ENCODE measurements around the gene HDAC7. TPM values are rescaled to one million over a fixed set of nuclear protein-coding genes. Genes with fewer than 3 reads are reported as not detected.

Gene HDAC7
- total RNA-seq, 1 donor from 2014 or later = 126 TPM

- CTCF ChIA-PET = interaction anchor here (1.2 to 6.2 kb wide), 2 partner anchors 33 to 60 kb away, joined by 4 to 70 read pairs; no protein-coding TSS in a partner anchor
- H3K4me3 Mint-ChIP-seq = no peak overlapping the region
- TF ChIP-seq, protein P1, sequence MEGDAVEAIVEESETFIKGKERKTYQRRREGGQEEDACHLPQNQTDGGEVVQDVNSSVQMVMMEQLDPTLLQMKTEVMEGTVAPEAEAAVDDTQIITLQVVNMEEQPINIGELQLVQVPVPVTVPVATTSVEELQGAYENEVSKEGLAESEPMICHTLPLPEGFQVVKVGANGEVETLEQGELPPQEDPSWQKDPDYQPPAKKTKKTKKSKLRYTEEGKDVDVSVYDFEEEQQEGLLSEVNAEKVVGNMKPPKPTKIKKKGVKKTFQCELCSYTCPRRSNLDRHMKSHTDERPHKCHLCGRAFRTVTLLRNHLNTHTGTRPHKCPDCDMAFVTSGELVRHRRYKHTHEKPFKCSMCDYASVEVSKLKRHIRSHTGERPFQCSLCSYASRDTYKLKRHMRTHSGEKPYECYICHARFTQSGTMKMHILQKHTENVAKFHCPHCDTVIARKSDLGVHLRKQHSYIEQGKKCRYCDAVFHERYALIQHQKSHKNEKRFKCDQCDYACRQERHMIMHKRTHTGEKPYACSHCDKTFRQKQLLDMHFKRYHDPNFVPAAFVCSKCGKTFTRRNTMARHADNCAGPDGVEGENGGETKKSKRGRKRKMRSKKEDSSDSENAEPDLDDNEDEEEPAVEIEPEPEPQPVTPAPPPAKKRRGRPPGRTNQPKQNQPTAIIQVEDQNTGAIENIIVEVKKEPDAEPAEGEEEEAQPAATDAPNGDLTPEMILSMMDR (IDR thresholded peaks at IDR 0.05) = no peak
- intact Hi-C loops (cut with micrococcal nuclease) = no loop called here
- H3K4me1 Mint-ChIP-seq = peaks cover 86% of the 10 kb centered on the region
- peak overlapping the region; percentile 93 for H3K27ac Mint-ChIP-seq
- peaks cover 31% of the 10 kb centered on the region for H3K36me3 Mint-ChIP-seq (ENCODE audit: low read depth)
- H3K27me3 Mint-ChIP-seq = no peaks in the 10 kb centered on the region
- no peak for DNase-seq
- ATAC-seq (ENCODE audit: low read depth) = no peak
- no peaks in the 10 kb centered on the region for H3K9me3 Mint-ChIP-seq
- POLR2A ChIA-PET = interaction anchor here (1.0 to 19.6 kb wide), 4 partner anchors 8 to 30 kb away, joined by 3 to 573 read pairs (median 4); partner anchors contain the start of gene HDAC7
Measured at GRCh38 chr12:47804171-47804570, 15.5 kb downstream of the HDAC7 start.

- peak overlapping the region; percentile 64 for H3K4me3 Mint-ChIP-seq
- intact Hi-C loops (cut with micrococcal nuclease) = loop anchor here (2.0 kb wide), 2 partner anchors 15 to 159 kb away; partner anchors contain the start of genes HDAC7 and TMEM106C
Measured at GRCh38 chr12:47803191-47803875, 16.4 kb downstream of the HDAC7 start.

GRCh38 chr12:47802312-47802711, 17.4 kb downstream of the HDAC7 start:
- Mint-ChIP-seq H3K9me3 (no peaks in the 10 kb centered on the region), H3K27ac (peak overlapping the region; percentile 86), H3K4me1 (peaks cover 71% of the 10 kb centered on the region), H3K27me3 (no peaks in the 10 kb centered on the region), H3K36me3 (ENCODE audit: low read depth) (peaks cover 39% of the 10 kb centered on the region), H3K4me3 (no peak overlapping the region)
- POLR2A ChIA-PET = interaction anchor here (0.6 to 4.5 kb wide), 9 partner anchors 11 to 404 kb away, joined by 3 to 27 read pairs (median 5); partner anchors contain the start of genes HDAC7 and SLC48A1
- ATAC-seq (ENCODE audit: low read depth) = no peak
- no peak for DNase-seq
- intact Hi-C loops (cut with micrococcal nuclease) = loop anchor here (2.0 kb wide), 2 partner anchors 16 to 160 kb away; partner anchors contain the start of genes HDAC7 and TMEM106C
- CTCF ChIA-PET = interaction anchor here (0.6 to 8.3 kb wide), 8 partner anchors 11 to 624 kb away, joined by 3 to 245 read pairs (median 5); no protein-coding TSS in a partner anchor
- TF ChIP-seq, protein P1 (IDR thresholded peaks at IDR 0.05) = no peak

More at GRCh38 chr12:47803191-47803875, 16.4 kb downstream of the HDAC7 start:
- H3K9me3 Mint-ChIP-seq = no peaks in the 10 kb centered on the region
- ChIA-PET POLR2A (interaction anchor here (0.6 to 19.6 kb wide), 6 partner anchors 9 to 405 kb away, joined by 3 to 573 read pairs (median 4); partner anchors contain the start of gene HDAC7), CTCF (interaction anchor here (2.1 to 8.3 kb wide), 4 partner anchors 10 to 61 kb away, joined by 8 to 245 read pairs (median 42); no protein-coding TSS in a partner anchor)
- TF ChIP-seq, protein P1 (IDR thresholded peaks at IDR 0.05) = no peak
- H3K36me3 Mint-ChIP-seq (ENCODE audit: low read depth) = peaks cover 34% of the 10 kb centered on the region
- no peak for DNase-seq
- no peaks in the 10 kb centered on the region for H3K27me3 Mint-ChIP-seq
- ATAC-seq (ENCODE audit: low read depth) = no peak
- peaks cover 78% of the 10 kb centered on the region for H3K4me1 Mint-ChIP-seq
- H3K27ac Mint-ChIP-seq = peak overlapping the region; percentile 86

DNA sequence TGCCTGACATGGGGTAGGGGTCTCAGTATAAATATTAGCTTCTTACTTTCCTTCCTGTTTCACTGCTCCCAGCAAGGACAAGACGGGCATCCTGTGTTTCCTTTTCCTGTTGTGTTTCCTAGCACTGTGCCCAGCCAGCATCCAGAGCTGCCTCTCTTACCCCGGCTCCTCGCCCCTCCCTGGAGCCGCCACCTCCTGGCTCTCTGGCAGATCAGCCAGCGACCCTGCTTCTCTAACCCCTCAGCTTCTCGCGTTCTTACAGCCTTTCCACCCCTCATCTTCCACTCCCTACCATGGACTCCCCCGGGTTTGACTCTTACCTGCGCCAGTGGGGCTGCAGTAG, 17.8 kb downstream of the HDAC7 start:
- Mint-ChIP-seq H3K9me3 (no peaks in the 10 kb centered on the region), H3K36me3 (ENCODE audit: low read depth) (peaks cover 42% of the 10 kb centered on the region), H3K27me3 (no peaks in the 10 kb centered on the region), H3K4me3 (no peak overlapping the region), H3K4me1 (peaks cover 66% of the 10 kb centered on the region), H3K27ac (peak overlapping the region; percentile 46)
- TF ChIP-seq, protein P1 (IDR thresholded peaks at IDR 0.05) = no peak
- ChIA-PET CTCF (interaction anchor here (0.6 to 8.3 kb wide), 8 partner anchors 11 to 624 kb away, joined by 3 to 245 read pairs (median 5); no protein-coding TSS in a partner anchor), POLR2A (interaction anchor here (0.6 to 4.5 kb wide), 9 partner anchors 10 to 37 kb away, joined by 3 to 27 read pairs (median 5); partner anchors contain the start of genes HDAC7 and SLC48A1)
- DNase-seq = no peak
- intact Hi-C loops (cut with micrococcal nuclease) = loop anchor here (1.0 to 2.0 kb wide), 3 partner anchors 7 to 161 kb away; partner anchors contain the start of genes HDAC7 and TMEM106C
- ATAC-seq (ENCODE audit: low read depth) = no peak

Data from activated B cell treated with CpG ODN at 0.5 μM for 24 hours (primary cell).